Fibroblast of lung (primary cell): ENCODE measurements around the gene NPTX1. TPM values are rescaled to one million over a fixed set of nuclear protein-coding genes. Genes with fewer than 3 reads are reported as not detected.

ENCODE experiments used
- DNase-seq, 2 donors: peaks; one replicate each; pipeline versions ENCODE4 v3.0.0 to v3.0.0-alpha.2; 2010; ENCODE audit warnings: low read depth in 2 of 2
- H2AFZ ChIP-seq: 2 replicates; pipeline ENCODE4 v1.5.1; 2012; ENCODE audit warnings: low read length, control low read depth, inconsistent platforms
- H3K27ac ChIP-seq: 2 replicates; pipeline ENCODE4 v1.5.1; 2011; ENCODE audit warnings: low read length, control low read depth; ENCODE audit not compliant: insufficient read depth
- H3K27me3 ChIP-seq: 2 replicates; pipeline ENCODE4 v1.5.1; 2011; ENCODE audit warnings: mild to moderate bottlenecking, low read length; ENCODE audit not compliant: control insufficient read depth, insufficient read depth
- H3K36me3 ChIP-seq: 2 replicates; pipeline ENCODE4 v1.5.1; 2011; ENCODE audit warnings: low read length; ENCODE audit not compliant: control insufficient read depth, insufficient read depth
- H3K4me1 ChIP-seq: 2 replicates; pipeline ENCODE4 v1.5.1; 2011; ENCODE audit warnings: low read length; ENCODE audit not compliant: control insufficient read depth, insufficient read depth; ENCODE audit errors: extremely low read depth
- H3K4me2 ChIP-seq: 2 replicates; pipeline ENCODE4 v1.5.1; 2011; ENCODE audit warnings: low read length, control low read depth; ENCODE audit not compliant: insufficient read depth; ENCODE audit errors: extremely low read depth
- H3K4me3 ChIP-seq, 4 experiments: fragments of 200-600 bp in 1 of 4; sonication (generic) in 1 of 4; replicated peaks in 1 of 4; 2 replicates each; pipeline ENCODE4 v1.5.1; 2011 to 2016; ENCODE audit warnings: low read length in 4 of 4, low read depth in 3 of 4, mild to moderate bottlenecking in 3 of 4, control low read depth in 2 of 4, inconsistent platforms in 1 of 4, mixed read lengths in 1 of 4; ENCODE audit not compliant: insufficient read depth in 1 of 4; ENCODE audit errors: control extremely low read depth in 1 of 4
- H3K79me2 ChIP-seq: 2 replicates; pipeline ENCODE4 v1.5.1; 2012; ENCODE audit warnings: mild to moderate bottlenecking, low read length, inconsistent platforms; ENCODE audit not compliant: control insufficient read depth, insufficient read depth
- H3K9ac ChIP-seq: 2 replicates; pipeline ENCODE4 v1.5.1; 2011; ENCODE audit warnings: mild to moderate bottlenecking, low read length, control low read depth; ENCODE audit not compliant: insufficient read depth
- H3K9me3 ChIP-seq: 2 replicates; pipeline ENCODE4 v1.5.1; 2012; ENCODE audit warnings: low read depth, low read length; ENCODE audit not compliant: control insufficient read depth, insufficient read depth
- H4K20me1 ChIP-seq: 2 replicates; pipeline ENCODE4 v1.5.1; 2011; ENCODE audit warnings: low read length; ENCODE audit not compliant: control insufficient read depth, insufficient read depth; ENCODE audit errors: extremely low read depth
- CTCF ChIP-seq, 2 donors: IDR thresholded peaks in 1 of 2; conservative IDR thresholded peaks in 1 of 2; 1 replicate in 1 of 2; 2 replicates in 1 of 2; pipeline ENCODE4 v1.5.1; 2011 to 2012; ENCODE audit warnings: low read length in 2 of 2, control low read depth in 1 of 2, inconsistent platforms in 1 of 2, low read depth in 1 of 2, mild to moderate bottlenecking in 1 of 2
- EZH2 ChIP-seq: IDR thresholded peaks from 2 replicates; pipeline ENCODE4 v1.5.1; 2012; ENCODE audit warnings: low read length, control low read depth, mild to moderate bottlenecking; ENCODE audit errors: missing control alignments
- polyA plus RNA-seq, 2 donors: library from polyadenylated mRNA; depleted of rRNA in 1 of 2; stranded (reverse) in 1 of 2; unstranded in 1 of 2; fragments of >200 nt; gene quantifications; 2 replicates each; pipeline ENCODE4 v1.2.1, GENCODE V29; 2011 to 2012; ENCODE audit warnings: missing spikeins in 1 of 2
- total RNA-seq: library from RNA; depleted of rRNA; stranded (reverse); fragments of >200 nt; gene quantifications from 2 replicates; pipeline ENCODE4 v1.2.1, GENCODE V29; 2014

NPTX1 gene
- total and polyA plus RNA-seq, 2 donors (not counting 1 experiment from before 2014, with no cell fraction given) = 14.9 to 31.2 TPM

- Histone ChIP-seq H3K4me1 (no peaks in the 10 kb centered on the region), H3K27ac (no peak overlapping the region), H3K79me2 (no peaks in the 10 kb centered on the region), H2AFZ (no peak overlapping the region), H4K20me1 (no peaks in the 10 kb centered on the region), H3K9me3 (no peaks in the 10 kb centered on the region), H3K36me3 (peaks cover 4% of the 10 kb centered on the region), H3K4me2 (no peak overlapping the region), H3K9ac (no peak overlapping the region), H3K4me3 (no peak overlapping the region), H3K27me3 (no peaks in the 10 kb centered on the region)
- TF ChIP-seq CTCF (conservative IDR thresholded peaks at IDR 0.05 in 1 of 2, IDR thresholded peaks at IDR 0.05 in 1 of 2; ENCODE audit: low read depth in 1 of 2, low read length in 2 of 2) = no peak
- DNase-seq = no peak
These were observed 52.7 kb downstream of the NPTX1 start for GRCh38 chr17:80423536-80424225.

- Histone ChIP-seq H3K27ac (no peak overlapping the region), H4K20me1 (no peaks in the 10 kb centered on the region), H2AFZ (no peak overlapping the region), H3K9me3 (no peaks in the 10 kb centered on the region), H3K36me3 (peaks cover 8% of the 10 kb centered on the region), H3K79me2 (no peaks in the 10 kb centered on the region), H3K4me2 (no peak overlapping the region), H3K9ac (no peak overlapping the region), H3K27me3 (no peaks in the 10 kb centered on the region), H3K4me1 (no peaks in the 10 kb centered on the region), H3K4me3 (no peak overlapping the region)
- DNase-seq = no peak
- no peak for TF ChIP-seq CTCF (conservative IDR thresholded peaks at IDR 0.05 in 1 of 2, IDR thresholded peaks at IDR 0.05 in 1 of 2; ENCODE audit: low read depth in 1 of 2, low read length in 2 of 2)
- no peak for TF ChIP-seq EZH2
These were observed 53.4 kb downstream of the NPTX1 start for GRCh38 chr17:80422981-80423380.

- no peaks in the 10 kb centered on the region for H3K9me3 ChIP-seq
- peaks cover 3% of the 10 kb centered on the region for H3K4me1 ChIP-seq
- H3K27me3 ChIP-seq = no peaks in the 10 kb centered on the region
- H3K4me3 ChIP-seq = no peak overlapping the region
- DNase-seq = no peak
- H4K20me1 ChIP-seq = no peaks in the 10 kb centered on the region
- no peak overlapping the region for H3K9ac ChIP-seq
- no peak overlapping the region for H3K4me2 ChIP-seq
- TF ChIP-seq EZH2 (no peak), CTCF (conservative IDR thresholded peaks at IDR 0.05 in 1 of 2, IDR thresholded peaks at IDR 0.05 in 1 of 2; ENCODE audit: low read depth in 1 of 2, low read length in 2 of 2) (no peak)
- no peak overlapping the region for H2AFZ ChIP-seq
- peaks cover 1% of the 10 kb centered on the region for H3K79me2 ChIP-seq
- H3K36me3 ChIP-seq = peaks cover 8% of the 10 kb centered on the region
- H3K27ac ChIP-seq = no peak overlapping the region
These were observed 54.1 kb downstream of the NPTX1 start for GRCh38 chr17:80422276-80422675.
